GM12892 (cell line): ENCODE data around the gene ENPP5.

ENCODE experiments used
- POLR2A ChIP-seq: IDR thresholded peaks from 2 replicates; pipeline ENCODE4 v1.6.1; 2011; ENCODE audit warnings: low read depth, low read length, control low read depth
- POLR2AphosphoS5 ChIP-seq: IDR thresholded peaks from 2 replicates; pipeline ENCODE4 v1.6.1; 2011; ENCODE audit warnings: low read depth, low read length, control low read depth
- TAF1 ChIP-seq: IDR thresholded peaks from 2 replicates; pipeline ENCODE4 v1.6.1; 2011; ENCODE audit warnings: low read depth, mild to moderate bottlenecking, control low read depth, low read length, borderline replicate concordance

GRCh38 chr6:46115634-46116033 lies 55.1 kb downstream of the ENPP5 start:
- TF ChIP-seq POLR2A (no peak), TAF1 (no peak), POLR2AphosphoS5 (no peak)
